Activated naive CD8-positive, alpha-beta T cell treated with anti-CD3 and anti-CD28 coated beads, Interleukin-2, amount 10 ng/mL, durations not matched to agents 7 days and 5 days (primary cell): ENCODE data around the gene PEX11B. TPM values are rescaled to one million over a fixed set of nuclear protein-coding genes. Genes with fewer than 3 reads are reported as not detected.
"Not testable (repeated sequence)": the region's sequence is repeated elsewhere in the genome, so short reads cannot be mapped to it uniquely, and the experiment has no call there.

Experiments used
- ATAC-seq: fragments of 150-1000 bp; cut with Tn5 transposase; one replicate; pipeline ENCODE4 v1.10.0; 2021; ENCODE audit warnings: low read depth, moderate library complexity
- POLR2A ChIA-PET: fragments of 350-600 bp; sonication (Branson Sonifier 250); formaldehyde crosslinking; loops from one replicate; lab custom pipeline; 2021; ENCODE audit warnings: antibody characterized with exemption; lab: Charles Lee
- DNase-seq: peaks from one replicate; pipeline ENCODE4 v3.0.0; 2021
- H3K27ac Mint-ChIP-seq: one replicate; pipeline ENCODE4 v1.8.0; 2022; ENCODE audit warnings: mild to moderate bottlenecking, mixed read lengths
- H3K27me3 Mint-ChIP-seq: one replicate; pipeline ENCODE4 v1.8.0; 2022; ENCODE audit warnings: mild to moderate bottlenecking, moderate library complexity, mixed read lengths
- H3K36me3 Mint-ChIP-seq: one replicate; pipeline ENCODE4 v1.8.0; 2021; ENCODE audit warnings: mild to moderate bottlenecking, mixed read lengths
- H3K4me1 Mint-ChIP-seq: one replicate; pipeline ENCODE4 v1.8.0; 2021; ENCODE audit warnings: mixed read lengths
- H3K4me3 Mint-ChIP-seq: one replicate; pipeline ENCODE4 v1.8.0; 2022; ENCODE audit warnings: mild to moderate bottlenecking, moderate library complexity, mixed read lengths
- H3K9me3 Mint-ChIP-seq: one replicate; pipeline ENCODE4 v1.8.0; 2021; ENCODE audit warnings: mixed read lengths
- total RNA-seq, 2 experiments: library from RNA; stranded (reverse); gene quantifications; one replicate each; pipeline ENCODE4 v1.2.3, GENCODE V29; 2021

Gene PEX11B
- total RNA-seq, 2 experiments from 2014 or later, result 31.0 to 35.8 TPM

DNA sequence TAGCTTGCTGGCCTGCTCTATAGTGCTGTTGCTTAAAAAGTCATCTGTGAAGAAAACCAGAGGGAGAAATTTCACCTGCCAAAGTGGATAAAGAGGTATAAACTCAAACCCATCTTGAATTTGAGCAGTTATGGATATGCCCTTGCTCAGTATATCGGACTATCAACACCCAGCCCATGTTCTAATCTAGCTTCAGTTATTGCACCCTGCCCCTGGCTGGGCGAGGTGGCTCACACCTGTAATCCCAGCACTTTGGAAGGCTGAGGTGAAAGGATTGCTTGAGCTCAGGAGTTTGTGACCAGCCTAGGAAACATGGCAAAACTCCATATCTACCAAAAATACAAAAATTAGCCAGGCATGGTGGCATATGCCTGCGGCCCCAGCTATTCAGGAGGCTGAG is 26.0 kb upstream of the PEX11B start:
- no peak for ATAC-seq
- Mint-ChIP-seq H3K27ac (no peak overlapping the region), H3K36me3 (peaks cover 24% of the 10 kb centered on the region), H3K27me3 (no peaks in the 10 kb centered on the region), H3K4me1 (peaks cover 5% of the 10 kb centered on the region), H3K9me3 (no peaks in the 10 kb centered on the region), H3K4me3 (no peak overlapping the region)
- POLR2A ChIA-PET, result interaction anchor here (1.1 to 1.8 kb wide), 2 partner anchors 13 to 16 kb away, joined by 3 to 6 read pairs; partner anchors contain the start of gene LIX1L
- DNase-seq, result no peak

DNA sequence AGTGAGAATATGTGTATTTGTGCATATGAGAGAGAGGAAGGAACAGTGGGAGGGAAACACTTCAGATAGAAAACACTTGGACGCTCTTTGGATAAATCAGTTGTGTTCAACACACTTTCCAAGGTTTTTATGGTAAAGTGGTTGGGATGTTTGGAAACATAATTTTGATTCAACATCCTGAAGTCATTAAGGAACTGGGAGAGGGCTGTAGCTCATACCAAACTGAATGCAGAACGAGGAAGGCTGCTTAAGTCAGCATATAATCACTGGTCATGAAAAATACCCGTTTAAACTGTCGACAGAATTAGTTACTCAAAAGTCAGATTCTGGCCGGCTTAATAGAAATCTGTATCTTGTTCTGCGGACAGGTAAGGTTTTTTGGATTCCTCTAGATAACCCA is 24.4 kb upstream of the PEX11B start:
- ATAC-seq (no peak), DNase-seq (no peak)
- Mint-ChIP-seq H3K36me3 (peaks cover 21% of the 10 kb centered on the region), H3K4me1 (peaks cover 2% of the 10 kb centered on the region), H3K27me3 (no peaks in the 10 kb centered on the region), H3K9me3 (no peaks in the 10 kb centered on the region), H3K27ac (no peak overlapping the region), H3K4me3 (no peak overlapping the region)
- POLR2A ChIA-PET, result interaction anchor here (0.8 to 1.4 kb wide), 3 partner anchors 15 to 83 kb away, joined by 3 to 4 read pairs (median 3); partner anchors contain the start of gene LIX1L

DNA sequence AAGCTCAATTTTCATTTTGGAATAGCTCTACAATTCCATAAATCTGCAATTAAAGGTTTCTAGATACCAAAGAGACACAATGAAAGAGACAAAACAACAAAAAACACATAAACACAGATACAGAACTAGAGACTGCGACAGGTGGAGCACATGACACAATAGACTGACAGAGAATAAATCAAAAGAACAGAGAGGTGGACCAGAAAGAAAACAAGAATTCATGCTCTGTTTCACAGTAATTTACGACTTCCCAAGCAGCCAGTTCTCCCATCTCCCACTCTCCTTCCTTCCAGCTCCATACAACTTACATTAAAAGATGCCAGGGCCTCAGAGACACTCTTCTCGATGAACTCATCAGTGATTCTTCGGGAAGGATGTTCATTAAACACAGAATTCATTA is 23.9 kb upstream of the PEX11B start:
- peaks cover 21% of the 10 kb centered on the region for H3K36me3 Mint-ChIP-seq
- H3K4me3 Mint-ChIP-seq, result no peak overlapping the region
- POLR2A ChIA-PET, result interaction anchor here (0.8 kb wide), 1 partner anchor 14 kb away, joined by 3 read pairs; no protein-coding TSS in a partner anchor
- no peaks in the 10 kb centered on the region for H3K27me3 Mint-ChIP-seq
- no peak overlapping the region for H3K27ac Mint-ChIP-seq
- DNase-seq (no peak), ATAC-seq (no peak)
- peaks cover 2% of the 10 kb centered on the region for H3K4me1 Mint-ChIP-seq
- H3K9me3 Mint-ChIP-seq, result no peaks in the 10 kb centered on the region

GRCh38 chr1:145937436-145937835 is 18.9 kb upstream of the PEX11B start:
- Mint-ChIP-seq H3K9me3 (no peaks in the 10 kb centered on the region), H3K4me3 (no peak overlapping the region), H3K27me3 (no peaks in the 10 kb centered on the region), H3K27ac (no peak overlapping the region), H3K4me1 (peaks cover 8% of the 10 kb centered on the region), H3K36me3 (peaks cover 29% of the 10 kb centered on the region)
- ATAC-seq, result no peak
- no peak for DNase-seq
- POLR2A ChIA-PET, result interaction anchor here (0.7 kb wide), 1 partner anchor 61 kb away, joined by 3 read pairs; no protein-coding TSS in a partner anchor

DNA sequence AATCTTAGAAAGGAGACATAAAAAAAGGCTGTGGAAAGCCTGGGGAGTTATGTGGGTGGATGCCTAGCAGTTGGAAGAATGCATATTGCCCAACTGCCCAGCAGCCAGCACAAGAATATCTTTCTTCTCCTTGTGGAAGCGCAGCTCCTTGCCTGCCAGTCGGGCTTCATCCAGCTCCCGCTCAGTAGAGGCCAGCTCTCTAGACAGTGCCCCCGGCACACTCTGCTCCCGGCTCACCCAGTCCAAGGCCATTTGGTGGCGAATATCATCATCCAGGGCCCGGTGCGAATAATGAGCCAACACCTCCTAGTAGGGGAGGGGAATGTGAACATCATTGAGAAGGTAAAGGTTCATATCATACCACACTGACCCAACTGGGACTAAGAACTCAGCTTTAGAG is 17.7 kb upstream of the PEX11B start:
- ATAC-seq, result no peak
- Mint-ChIP-seq H3K9me3 (no peaks in the 10 kb centered on the region), H3K4me3 (no peak overlapping the region), H3K36me3 (peaks cover 24% of the 10 kb centered on the region), H3K4me1 (peaks cover 12% of the 10 kb centered on the region), H3K27ac (no peak overlapping the region), H3K27me3 (no peaks in the 10 kb centered on the region)
- no peak for DNase-seq
- POLR2A ChIA-PET, result interaction anchor here (2.1 kb wide), 1 partner anchor 9 kb away, joined by 5 read pairs; the partner anchor contains the start of gene RBM8A

DNA sequence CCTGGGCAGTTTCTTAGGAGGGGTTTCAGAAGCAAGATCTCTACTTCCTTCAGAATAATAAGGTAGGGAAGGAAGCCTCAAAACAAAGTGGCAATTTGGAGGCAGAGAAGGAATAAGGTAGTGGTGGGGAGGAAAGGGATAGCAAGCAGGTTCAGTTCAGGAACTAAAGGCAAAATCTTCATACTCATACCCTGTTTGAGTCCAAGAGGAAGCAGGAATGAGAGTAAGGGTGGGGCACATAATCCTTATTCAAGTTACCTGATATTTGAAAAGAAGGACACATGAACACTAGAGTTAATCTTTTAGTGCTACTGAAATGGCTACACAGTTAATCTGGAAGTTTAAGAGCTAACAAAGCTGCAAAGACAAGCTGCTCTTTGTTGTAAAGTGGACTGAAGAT is 17.2 kb upstream of the PEX11B start:
- H3K4me1 Mint-ChIP-seq, result peaks cover 12% of the 10 kb centered on the region
- no peaks in the 10 kb centered on the region for H3K27me3 Mint-ChIP-seq
- POLR2A ChIA-PET, result interaction anchor here (2.1 kb wide), 1 partner anchor 8 kb away, joined by 5 read pairs; the partner anchor contains the start of gene RBM8A
- no peaks in the 10 kb centered on the region for H3K9me3 Mint-ChIP-seq
- peak overlapping the region; percentile 39 for H3K27ac Mint-ChIP-seq
- peaks cover 22% of the 10 kb centered on the region for H3K36me3 Mint-ChIP-seq
- DNase-seq (no peak), ATAC-seq (no peak)
- H3K4me3 Mint-ChIP-seq, result no peak overlapping the region

DNA sequence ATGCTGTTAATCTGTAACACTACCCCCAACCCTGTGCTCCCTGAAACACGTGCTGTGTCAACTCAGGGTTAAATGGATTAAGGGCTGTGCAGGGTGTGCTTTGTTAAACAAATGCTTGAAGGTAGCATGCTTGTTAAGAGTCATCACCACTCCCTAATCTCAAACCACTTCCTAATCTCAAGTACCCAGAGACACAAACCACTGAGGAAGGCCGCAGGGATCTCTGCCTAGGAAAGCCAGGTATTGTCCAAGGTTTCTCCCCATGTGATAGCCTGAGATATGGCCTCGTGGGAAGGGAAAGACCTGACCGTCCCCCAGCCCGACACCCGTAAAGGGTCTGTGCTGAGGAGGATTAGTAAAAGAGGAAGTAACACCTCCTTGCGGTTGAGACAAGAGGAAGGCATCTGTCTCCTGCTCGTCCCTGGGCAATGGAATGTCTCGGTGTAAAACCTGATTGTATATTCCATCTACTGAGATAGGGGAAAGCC is 14.0 kb upstream of the PEX11B start:
- POLR2A ChIA-PET, result interaction anchor here (1.8 to 2.8 kb wide), 3 partner anchors 14 to 74 kb away, joined by 6 to 15 read pairs (median 10); partner anchors contain the start of genes LIX1L, PEX11B and PIAS3
- peak; percentile 38 for DNase-seq
- Mint-ChIP-seq H3K4me3 (peak overlapping the region; percentile 57), H3K36me3 (peaks cover 18% of the 10 kb centered on the region), H3K27ac (peak overlapping the region; percentile 85), H3K4me1 (peaks cover 15% of the 10 kb centered on the region)
- ATAC-seq, H3K27me3 Mint-ChIP-seq, H3K9me3 Mint-ChIP-seq: not testable (repeated sequence)

GRCh38 chr1:145927916-145928643 is 9.6 kb upstream of the PEX11B start:
- Mint-ChIP-seq H3K27me3 (no peaks in the 10 kb centered on the region), H3K4me1 (peaks cover 24% of the 10 kb centered on the region), H3K27ac (peak overlapping the region; percentile 93), H3K4me3 (no peak overlapping the region), H3K9me3 (no peaks in the 10 kb centered on the region), H3K36me3 (peaks cover 11% of the 10 kb centered on the region)
- ATAC-seq (no peak), DNase-seq (no peak)
- POLR2A ChIA-PET, result interaction anchor here (0.6 to 3.5 kb wide), 23 partner anchors 8 to 111 kb away, joined by 3 to 76 read pairs (median 5); partner anchors contain the start of genes ANKRD34A, LIX1L, NUDT17 and PEX11B

DNA sequence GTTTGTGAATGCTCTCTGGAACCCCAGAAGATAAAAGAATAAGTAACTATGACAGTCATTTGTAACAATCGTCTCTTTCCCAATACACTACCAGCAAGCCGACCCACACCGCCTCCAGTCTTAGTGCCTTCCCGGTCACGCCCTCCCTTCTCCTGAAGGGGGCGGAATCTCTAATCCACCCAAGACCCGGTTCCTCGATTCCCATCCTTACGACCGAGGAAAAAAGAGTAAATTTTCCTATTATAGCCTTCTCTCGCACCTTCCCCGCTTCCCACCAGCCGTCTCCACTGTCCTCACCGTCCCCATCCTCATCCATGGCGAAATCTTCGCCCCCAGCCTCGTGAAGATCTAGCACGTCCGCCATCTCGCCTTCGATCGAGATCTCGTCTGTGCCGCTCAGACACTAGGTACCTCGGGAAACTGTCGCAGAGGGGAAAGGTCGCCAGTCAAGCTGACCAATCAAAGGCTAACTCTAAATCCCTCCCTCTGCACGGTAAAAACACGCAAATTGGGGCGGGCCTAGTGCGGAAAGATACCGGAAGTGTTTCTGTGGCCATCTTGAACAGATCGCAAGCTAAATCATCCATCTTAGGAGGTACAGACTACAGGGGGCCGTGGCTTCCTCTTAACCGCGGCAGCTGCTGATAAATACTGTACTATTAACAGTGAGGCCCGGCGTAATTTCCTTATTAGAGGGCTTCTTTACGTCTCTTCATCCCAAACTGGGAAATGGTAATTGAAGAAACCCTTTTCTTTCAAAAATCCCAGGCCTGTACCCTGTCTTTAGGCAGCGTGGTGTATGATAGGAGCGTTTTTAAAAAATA is 8.8 kb upstream of the PEX11B start, which contains the start of gene RBM8A:
TSS of gene RBM8A (minus strand) at position 422 of the 824 bp plus-strand sequence. CDS start at position 364, 58 bp downstream.
- no peaks in the 10 kb centered on the region for H3K27me3 Mint-ChIP-seq
- no peaks in the 10 kb centered on the region for H3K9me3 Mint-ChIP-seq
- H3K4me3 Mint-ChIP-seq, result no peak within 1 kb of the TSS
- peaks cover 11% of the 10 kb centered on the region for H3K36me3 Mint-ChIP-seq
- DNase-seq (peak; percentile 83), ATAC-seq (peak; percentile 96)
- POLR2A ChIA-PET, result interaction anchor here (0.6 to 3.5 kb wide), 26 partner anchors 9 to 462 kb away, joined by 3 to 76 read pairs (median 5); partner anchors contain the start of genes ANKRD34A, ANKRD35, LIX1L and NUDT17
- H3K4me1 Mint-ChIP-seq, result peaks cover 17% of the 10 kb centered on the region
- peak within 1 kb of the TSS; percentile 93 for H3K27ac Mint-ChIP-seq

GRCh38 chr1:145926686-145927062 is 8.2 kb upstream of the PEX11B start:
- Mint-ChIP-seq H3K4me1 (peaks cover 15% of the 10 kb centered on the region), H3K9me3 (no peaks in the 10 kb centered on the region), H3K4me3 (no peak overlapping the region), H3K27me3 (no peaks in the 10 kb centered on the region), H3K27ac (no peak overlapping the region), H3K36me3 (peaks cover 11% of the 10 kb centered on the region)
- DNase-seq (no peak), ATAC-seq (peak; percentile 10)
- POLR2A ChIA-PET, result interaction anchor here (1.0 to 3.5 kb wide), 18 partner anchors 8 to 111 kb away, joined by 3 to 76 read pairs (median 10); partner anchors contain the start of genes ANKRD34A, LIX1L, NUDT17 and PEX11B

- POLR2A ChIA-PET, result no interaction called here
Measured at GRCh38 chr1:145922266-145922665, 3.7 kb upstream of the PEX11B start.

GRCh38 chr1:145920297-145920696 is 1.8 kb upstream of the PEX11B start:
- not testable (repeated sequence) for DNase-seq, ATAC-seq, H3K27me3 Mint-ChIP-seq, H3K9me3 Mint-ChIP-seq
- H3K4me3 Mint-ChIP-seq, result peak overlapping the region; percentile 96
- peak overlapping the region; percentile 78 for H3K27ac Mint-ChIP-seq
- H3K36me3 Mint-ChIP-seq, result peaks cover 13% of the 10 kb centered on the region
- POLR2A ChIA-PET, result interaction anchor here (2.3 kb wide), 1 partner anchor 38 kb away, joined by 11 read pairs; the partner anchor contains the start of gene LIX1L
- peaks cover 24% of the 10 kb centered on the region for H3K4me1 Mint-ChIP-seq

More at GRCh38 chr1:145922266-145922665, 3.7 kb upstream of the PEX11B start:
- H3K27me3 Mint-ChIP-seq, result no peaks in the 10 kb centered on the region
- no peak overlapping the region for H3K4me3 Mint-ChIP-seq
- ATAC-seq (no peak), DNase-seq (no peak)
- H3K27ac Mint-ChIP-seq, result no peak overlapping the region
- H3K9me3 Mint-ChIP-seq, result no peaks in the 10 kb centered on the region
- peaks cover 31% of the 10 kb centered on the region for H3K4me1 Mint-ChIP-seq
- peaks cover 13% of the 10 kb centered on the region for H3K36me3 Mint-ChIP-seq
